HepG2 (cell line): ENCODE data around the gene HNRNPA1. TPM values are rescaled to one million over a fixed set of nuclear protein-coding genes. Genes with fewer than 3 reads are reported as not detected.

Source experiments
- AGO1 ChIP-seq: fragments of 200-400 bp; formaldehyde crosslinking; IDR thresholded peaks from 2 replicates; pipeline ENCODE4 v1.6.1; 2017; ENCODE audit warnings: mild to moderate bottlenecking, low read depth, low read length, moderate library complexity; ENCODE audit not compliant: poor library complexity, severe bottlenecking
- FOXO1 ChIP-seq: sonication (generic); formaldehyde crosslinking; IDR thresholded peaks from 2 replicates; pipeline ENCODE4 v1.4.0; 2020; ENCODE audit warnings: missing genetic modification reagents
- GFI1 ChIP-seq: sonication (generic); formaldehyde crosslinking; IDR thresholded peaks from 2 replicates; pipeline ENCODE4 v1.5.0; 2020; ENCODE audit warnings: missing genetic modification reagents, mild to moderate bottlenecking, borderline replicate concordance
- GTF2F1 ChIP-seq: fragments of 150-350 bp; IDR thresholded peaks from 2 replicates; pipeline ENCODE4 v1.6.1; 2014; ENCODE audit warnings: low read length
- MEF2D ChIP-seq: sonication (generic); formaldehyde crosslinking; IDR thresholded peaks from 2 replicates; pipeline ENCODE4 v1.5.1; 2020; ENCODE audit warnings: mild to moderate bottlenecking, missing genetic modification reagents
- MIER3 ChIP-seq: IDR thresholded peaks from 2 replicates; pipeline ENCODE4 v1.6.1; 2016; ENCODE audit warnings: missing compliant biosample characterization, borderline replicate concordance
- MXD4 ChIP-seq: IDR thresholded peaks from 2 replicates; pipeline ENCODE4 v1.6.1; 2016; ENCODE audit warnings: mild to moderate bottlenecking, missing biosample characterization, missing genetic modification reagents
- NCOR1 ChIP-seq: fragments of 200-600 bp; sonication (generic); IDR thresholded peaks from 2 replicates; pipeline ENCODE4 v1.7.0; 2017; ENCODE audit warnings: antibody characterized with exemption, low read length, borderline replicate concordance
- PAWR ChIP-seq: sonication (generic); formaldehyde crosslinking; IDR thresholded peaks from 2 replicates; pipeline ENCODE4 v1.4.0; 2020; ENCODE audit warnings: missing genetic modification reagents, mild to moderate bottlenecking, borderline replicate concordance
- POLR2A ChIP-seq, 2 experiments: IDR thresholded peaks; 2 replicates each; pipeline ENCODE4 v1.6.1; 2011; ENCODE audit warnings: low read depth in 2 of 2, low read length in 2 of 2, mild to moderate bottlenecking in 1 of 2, moderate library complexity in 1 of 2; ENCODE audit not compliant: insufficient read depth in 1 of 2
- POLR2AphosphoS2 ChIP-seq: IDR thresholded peaks from 2 replicates; pipeline ENCODE4 v1.6.1; 2011; ENCODE audit warnings: low read depth, low read length, improper control_type of control experiment
- RXRB ChIP-seq: IDR thresholded peaks from 2 replicates; pipeline ENCODE4 v1.6.1; 2016; ENCODE audit warnings: borderline replicate concordance, missing genetic modification reagents, missing compliant biosample characterization
- SALL2 ChIP-seq: sonication (generic); formaldehyde crosslinking; IDR thresholded peaks from 2 replicates; pipeline ENCODE4 v1.8.1; 2023; ENCODE audit warnings: mild to moderate bottlenecking, missing genetic modification reagents, inconsistent platforms
- SIX1 ChIP-seq: sonication (generic); formaldehyde crosslinking; IDR thresholded peaks from 2 replicates; pipeline ENCODE4 v1.4.0; 2020; ENCODE audit warnings: missing genetic modification reagents, borderline replicate concordance
- SMAD1 ChIP-seq: sonication (generic); formaldehyde crosslinking; IDR thresholded peaks from 2 replicates; pipeline ENCODE4 v1.4.0; 2020; ENCODE audit warnings: missing genetic modification reagents, low read depth, mild to moderate bottlenecking, borderline replicate concordance
- TBX2 ChIP-seq: sonication (generic); formaldehyde crosslinking; IDR thresholded peaks from 2 replicates; pipeline ENCODE4 v1.5.0; 2020; ENCODE audit warnings: missing genetic modification reagents, mild to moderate bottlenecking, borderline replicate concordance
- TEAD3 ChIP-seq: optimal IDR thresholded peaks from 2 replicates; pipeline ENCODE3; 2016; ENCODE audit warnings: borderline replicate concordance
- ZC3H4 ChIP-seq: sonication (generic); formaldehyde crosslinking; IDR thresholded peaks from 2 replicates; pipeline ENCODE4 v1.4.0; 2020; ENCODE audit warnings: missing genetic modification reagents, borderline replicate concordance
- ZKSCAN8 ChIP-seq: IDR thresholded peaks from 2 replicates; pipeline ENCODE4 v1.6.1; 2016; ENCODE audit warnings: borderline replicate concordance, missing genetic modification reagents, missing compliant biosample characterization
- ZNF138 ChIP-seq: sonication (generic); formaldehyde crosslinking; IDR thresholded peaks from 2 replicates; pipeline ENCODE4 v1.5.0; 2020; ENCODE audit warnings: mild to moderate bottlenecking, low read depth, missing genetic modification reagents
- ZNF451 ChIP-seq: sonication (generic); formaldehyde crosslinking; IDR thresholded peaks from 2 replicates; pipeline ENCODE4 v1.5.0; 2020; ENCODE audit warnings: mild to moderate bottlenecking, missing genetic modification reagents
- ZNF546 ChIP-seq: sonication (generic); formaldehyde crosslinking; conservative IDR thresholded peaks from 2 replicates; pipeline ENCODE4 v1.8.1; 2023; ENCODE audit warnings: mild to moderate bottlenecking, missing genetic modification reagents
- ZNF589 ChIP-seq: sonication (generic); formaldehyde crosslinking; conservative IDR thresholded peaks from 2 replicates; pipeline ENCODE4 v1.8.0; 2022; ENCODE audit warnings: mild to moderate bottlenecking, moderate library complexity, missing genetic modification reagents
- ZNF780A ChIP-seq: sonication (generic); formaldehyde crosslinking; IDR thresholded peaks from 2 replicates; pipeline ENCODE4 v1.8.0; 2022; ENCODE audit warnings: mild to moderate bottlenecking, missing genetic modification reagents, moderate library complexity
- ZNF792 ChIP-seq: IDR thresholded peaks from 2 replicates; pipeline ENCODE4 v1.6.1; 2016
- ZSCAN12 ChIP-seq: sonication (generic); formaldehyde crosslinking; IDR thresholded peaks from 2 replicates; pipeline ENCODE4 v1.9.0; 2021; ENCODE audit warnings: mild to moderate bottlenecking, missing genetic modification reagents
- polyA plus RNA-seq, 8 experiments: library from polyadenylated mRNA; depleted of rRNA in 3 of 8; stranded (reverse) in 7 of 8; unstranded in 1 of 8; fragments of >200 nt; fragmentation: Illumina TruSeq in 4 of 8; extraction: Trizol in 4 of 8; gene quantifications; 2 replicates each; pipeline versions ENCODE4 v1.2.1 to v1.2.3, GENCODE V29; 2011 to 2016; ENCODE audit warnings: low read depth in 4 of 8, missing spikeins in 1 of 8, mixed read lengths in 1 of 8; ENCODE audit not compliant: insufficient read depth in 1 of 8
- total RNA-seq, 5 experiments: library from RNA; depleted of rRNA; stranded (reverse); fragments of >200 nt; fragmentation: Illumina TruSeq; extraction: Trizol; gene quantifications; 2 replicates each; pipeline ENCODE4 v1.2.3, GENCODE V29; 2016; ENCODE audit warnings: low read depth in 1 of 5
- TF ChIP-seq, protein P1 (sequence below): sonication (generic); formaldehyde crosslinking; IDR thresholded peaks from 2 replicates; pipeline ENCODE4 v1.4.0; 2020; ENCODE audit warnings: missing genetic modification reagents, mild to moderate bottlenecking, borderline replicate concordance
- TF ChIP-seq, protein P2 (sequence below): sonication (generic); formaldehyde crosslinking; IDR thresholded peaks from 2 replicates; pipeline ENCODE4 v1.4.0; 2020; ENCODE audit warnings: missing genetic modification reagents
- TF ChIP-seq, protein P3 (sequence below): sonication (generic); formaldehyde crosslinking; IDR thresholded peaks from 2 replicates; pipeline ENCODE4 v1.4.0; 2020; ENCODE audit warnings: mild to moderate bottlenecking, low read depth, missing genetic modification reagents

HNRNPA1 gene
- total and polyA plus RNA-seq, 2 of the 13 experiments (the other 11 are each of a cell fraction or from before 2014, with no cell fraction given): 535 to 1,820 TPM

DNA sequence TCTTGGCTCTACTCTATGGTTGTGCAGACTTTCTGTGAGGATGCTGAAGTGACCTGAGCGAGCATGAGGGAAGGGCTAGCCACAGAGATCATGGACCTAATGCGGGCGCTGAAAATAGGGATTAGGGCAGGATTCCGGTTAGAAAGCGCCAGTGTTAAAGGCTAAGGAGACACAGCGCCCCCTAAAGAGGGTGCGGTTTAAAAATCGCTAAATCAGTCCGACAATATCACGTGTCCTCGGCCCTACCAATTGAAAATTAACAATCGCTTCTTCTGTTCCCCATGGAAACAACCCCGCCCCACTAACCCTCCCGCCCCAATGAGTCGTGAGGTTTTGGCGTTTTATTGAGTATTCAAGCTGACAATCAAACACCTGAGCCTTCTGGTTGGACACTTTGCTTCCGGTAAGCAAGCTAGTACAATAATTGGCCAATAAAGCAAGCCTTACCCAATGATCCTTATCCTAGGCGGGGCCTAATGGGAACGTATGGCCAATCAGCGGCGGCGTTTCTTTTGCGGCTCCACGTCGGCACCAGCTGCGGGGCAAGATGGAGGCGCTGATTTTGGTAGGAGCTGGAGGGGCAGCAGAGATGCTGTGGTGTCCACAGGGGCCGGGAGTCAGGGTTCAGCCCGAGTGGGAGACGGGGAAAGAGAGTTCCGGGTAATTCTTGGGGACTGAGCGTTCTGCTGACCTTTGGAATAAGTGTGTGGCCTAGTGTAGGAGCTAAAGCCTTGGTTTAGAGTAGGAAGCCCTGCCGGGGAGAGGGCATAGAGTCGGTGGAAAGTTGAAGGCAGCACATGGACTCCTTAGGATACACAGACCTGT lies 44.3 kb downstream of the HNRNPA1 start, which contains the start of gene COPZ1 (continued):
- TF ChIP-seq SIX1 (CRISPR knock-in tag): no peak
- no peak for TF ChIP-seq ZNF451 (CRISPR knock-in tag)
- TF ChIP-seq AGO1: no peak
- TF ChIP-seq TBX2: peak; percentile 42; the same call in 1 of the 2 replicates
- no peak; the same call in 1 of the 2 replicates for TF ChIP-seq MIER3 (CRISPR knock-in tag)
- TF ChIP-seq, protein P1, sequence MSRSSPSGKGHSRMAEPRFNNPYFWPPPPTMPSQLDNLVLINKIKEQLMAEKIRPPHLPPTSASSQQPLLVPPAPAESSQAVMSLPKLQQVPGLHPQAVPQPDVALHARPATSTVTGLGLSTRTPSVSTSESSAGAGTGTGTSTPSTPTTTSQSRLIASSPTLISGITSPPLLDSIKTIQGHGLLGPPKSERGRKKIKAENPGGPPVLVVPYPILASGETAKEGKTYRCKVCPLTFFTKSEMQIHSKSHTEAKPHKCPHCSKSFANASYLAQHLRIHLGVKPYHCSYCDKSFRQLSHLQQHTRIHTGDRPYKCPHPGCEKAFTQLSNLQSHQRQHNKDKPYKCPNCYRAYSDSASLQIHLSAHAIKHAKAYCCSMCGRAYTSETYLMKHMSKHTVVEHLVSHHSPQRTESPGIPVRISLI (CRISPR knock-in tag): no peak
- TF ChIP-seq ZNF546 (CRISPR knock-in tag): no peak
- TF ChIP-seq RXRB: peak; percentile 44; the same call in 1 of the 2 replicates
- TF ChIP-seq MEF2D (CRISPR knock-in tag): no peak
- peak; percentile 27 for TF ChIP-seq TEAD3 (CRISPR knock-in tag)
- TF ChIP-seq ZNF589 (CRISPR knock-in tag): no peak
- no peak for TF ChIP-seq SMAD1 (CRISPR knock-in tag)
- no peak for TF ChIP-seq ZSCAN12 (CRISPR knock-in tag)
- TF ChIP-seq ZNF792 (CRISPR knock-in tag): no peak; the same call in 1 of the 2 replicates
- peak; percentile 27; the same call in 1 of the 2 replicates for TF ChIP-seq NCOR1
- TF ChIP-seq MXD4: peak; percentile 62
- no peak for TF ChIP-seq PAWR (CRISPR knock-in tag)
- no peak for TF ChIP-seq POLR2AphosphoS2
- TF ChIP-seq ZNF780A (CRISPR knock-in tag): no peak
- no peak for TF ChIP-seq ZC3H4
- TF ChIP-seq SALL2 (CRISPR knock-in tag): no peak; the same call in 1 of the 2 replicates
- TF ChIP-seq, protein P2, sequence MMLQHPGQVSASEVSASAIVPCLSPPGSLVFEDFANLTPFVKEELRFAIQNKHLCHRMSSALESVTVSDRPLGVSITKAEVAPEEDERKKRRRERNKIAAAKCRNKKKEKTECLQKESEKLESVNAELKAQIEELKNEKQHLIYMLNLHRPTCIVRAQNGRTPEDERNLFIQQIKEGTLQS (CRISPR knock-in tag): no peak
- TF ChIP-seq, protein P3, sequence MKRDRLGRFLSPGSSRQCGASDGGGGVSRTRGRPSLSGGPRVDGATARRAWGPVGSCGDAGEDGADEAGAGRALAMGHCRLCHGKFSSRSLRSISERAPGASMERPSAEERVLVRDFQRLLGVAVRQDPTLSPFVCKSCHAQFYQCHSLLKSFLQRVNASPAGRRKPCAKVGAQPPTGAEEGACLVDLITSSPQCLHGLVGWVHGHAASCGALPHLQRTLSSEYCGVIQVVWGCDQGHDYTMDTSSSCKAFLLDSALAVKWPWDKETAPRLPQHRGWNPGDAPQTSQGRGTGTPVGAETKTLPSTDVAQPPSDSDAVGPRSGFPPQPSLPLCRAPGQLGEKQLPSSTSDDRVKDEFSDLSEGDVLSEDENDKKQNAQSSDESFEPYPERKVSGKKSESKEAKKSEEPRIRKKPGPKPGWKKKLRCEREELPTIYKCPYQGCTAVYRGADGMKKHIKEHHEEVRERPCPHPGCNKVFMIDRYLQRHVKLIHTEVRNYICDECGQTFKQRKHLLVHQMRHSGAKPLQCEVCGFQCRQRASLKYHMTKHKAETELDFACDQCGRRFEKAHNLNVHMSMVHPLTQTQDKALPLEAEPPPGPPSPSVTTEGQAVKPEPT (CRISPR knock-in tag): no peak
- peak; percentile 19; the same call in 1 of the 2 replicates for TF ChIP-seq GFI1 (CRISPR knock-in tag)
- 0 out of 2 replicates have a peak, but pooled peaks have one; percentile 71 for TF ChIP-seq ZNF138 (CRISPR knock-in tag)
- peak; percentile 78 to 96 for TF ChIP-seq POLR2A (IDR thresholded peaks at IDR 0.05; ENCODE audit: insufficient read depth in 1 of 2, low read depth in 2 of 2, low read length in 2 of 2)
- no peak for TF ChIP-seq ZKSCAN8 (CRISPR knock-in tag)
- TF ChIP-seq FOXO1 (CRISPR knock-in tag): peak; percentile 48
- no peak for TF ChIP-seq GTF2F1
